Stimulated activated CD4-positive, alpha-beta T cell treated with anti-CD3 and anti-CD28 coated beads, Interleukin-1b, Interleukin-23, amount 100 ng/mL, for 4 hours (primary cell): ENCODE results near the gene ANKRD31.

Experiments used
- DNase-seq, 2 donors: peaks; one replicate each; pipeline ENCODE4 v3.0.0-alpha.2; 2020; ENCODE audit warnings: low read depth in 2 of 2

The ANKRD31 gene

DNA sequence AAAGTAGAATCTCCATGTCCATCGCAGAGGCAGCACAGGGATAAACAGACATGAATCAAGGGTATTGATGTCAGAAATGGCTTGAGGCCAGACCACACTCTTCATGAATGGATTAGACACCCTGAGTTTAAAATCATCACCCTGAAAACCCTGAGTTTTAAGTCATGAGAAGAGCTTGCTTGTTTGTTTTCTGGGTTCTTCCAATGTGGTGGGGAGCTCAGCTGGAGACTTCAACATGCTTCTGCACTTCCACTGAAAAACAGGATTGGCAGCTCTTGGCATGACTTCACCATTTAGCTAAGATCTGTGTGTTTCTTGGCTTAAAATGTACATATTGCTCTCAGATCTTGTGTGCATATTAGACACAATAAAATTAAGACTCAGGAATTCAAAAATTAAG is 194.2 kb downstream of the ANKRD31 start:
- no peak for DNase-seq

DNA sequence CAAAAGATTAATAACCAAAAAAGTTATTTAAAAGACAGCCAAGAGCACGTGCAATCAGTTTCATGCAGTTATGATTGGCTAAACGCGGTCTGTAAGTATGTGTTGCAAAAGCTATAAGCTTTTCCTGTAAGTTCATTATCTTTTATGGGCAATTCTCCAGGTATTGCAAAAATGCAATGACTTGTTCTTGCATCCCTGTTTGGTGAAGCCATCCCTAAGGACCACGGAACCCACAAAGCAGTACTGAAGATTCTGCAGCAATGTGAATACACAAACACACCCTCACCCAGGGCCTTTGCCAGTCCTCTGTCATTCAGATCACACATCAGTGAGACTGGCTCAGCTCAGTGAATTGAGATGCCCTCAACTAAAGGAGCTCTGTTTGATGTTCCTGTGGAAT is 195.7 kb downstream of the ANKRD31 start:
- DNase-seq = no peak

DNA sequence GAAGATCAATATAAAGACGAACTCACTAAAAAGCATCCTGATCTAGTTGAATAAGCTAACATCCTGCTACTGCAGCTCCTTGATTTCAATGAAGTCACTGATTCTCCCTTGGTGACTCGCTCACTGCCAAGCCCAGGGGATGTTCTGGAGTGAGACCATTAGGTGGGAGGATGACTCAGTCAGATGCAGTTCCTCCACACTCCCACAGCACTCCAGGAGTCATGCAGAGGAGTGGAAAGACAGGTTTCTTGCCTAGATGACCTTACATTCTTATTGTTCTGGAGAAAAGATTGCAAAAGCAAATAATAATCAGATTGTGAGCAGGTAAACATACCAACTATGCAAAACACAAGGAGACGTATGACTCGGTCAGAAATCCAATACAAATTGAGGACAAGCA is 199.6 kb downstream of the ANKRD31 start:
- DNase-seq = no peak

DNA sequence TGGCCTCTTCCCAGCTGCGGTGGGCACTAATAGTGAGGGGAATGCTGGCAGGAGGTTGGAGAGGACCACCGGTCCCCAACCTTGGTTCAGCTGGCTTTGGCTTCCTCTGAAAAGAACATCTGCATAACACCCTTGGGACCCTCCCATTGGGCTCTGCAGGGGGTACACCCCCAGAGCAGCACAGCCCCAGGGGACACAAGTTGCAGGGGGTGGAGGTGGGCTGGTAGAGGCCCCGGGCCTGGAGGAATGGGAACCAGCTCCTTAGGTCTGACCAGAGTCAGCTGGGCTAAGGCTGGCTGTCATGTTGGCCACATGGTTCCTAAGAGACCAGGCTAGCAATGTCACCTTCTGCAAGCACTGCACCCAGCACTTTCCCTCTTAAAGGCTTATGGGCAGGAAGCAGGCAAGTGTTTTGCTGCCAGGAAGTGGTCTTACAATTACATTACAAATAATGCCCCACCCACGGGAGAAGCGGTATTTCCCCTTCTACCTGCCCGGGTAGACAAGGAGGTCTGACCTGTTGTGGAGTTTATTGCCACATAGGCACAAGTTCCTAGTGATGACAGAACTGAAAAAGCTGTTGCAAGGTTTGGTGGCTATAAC is 202.4 kb downstream of the ANKRD31 start:
- DNase-seq = no peak

DNA sequence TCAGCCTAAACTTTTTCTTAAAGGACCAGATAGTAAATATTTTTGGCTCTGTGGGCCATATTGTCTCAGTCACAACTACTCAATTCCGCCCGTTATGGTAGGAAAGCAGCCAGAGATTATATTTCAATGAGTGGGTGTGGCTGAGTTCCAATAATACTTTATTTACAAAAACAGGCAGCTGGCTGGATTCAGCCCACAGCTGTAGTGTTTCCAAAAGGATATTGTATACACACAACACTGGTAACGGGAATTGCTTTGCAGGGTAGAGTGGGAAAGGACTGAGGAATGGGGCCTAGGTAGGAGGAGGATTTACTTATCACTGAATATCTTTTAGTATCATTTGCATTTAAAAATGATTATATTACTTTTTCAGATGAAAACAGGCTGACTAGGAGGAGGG is 205.3 kb downstream of the ANKRD31 start:
- no peak for DNase-seq

DNA sequence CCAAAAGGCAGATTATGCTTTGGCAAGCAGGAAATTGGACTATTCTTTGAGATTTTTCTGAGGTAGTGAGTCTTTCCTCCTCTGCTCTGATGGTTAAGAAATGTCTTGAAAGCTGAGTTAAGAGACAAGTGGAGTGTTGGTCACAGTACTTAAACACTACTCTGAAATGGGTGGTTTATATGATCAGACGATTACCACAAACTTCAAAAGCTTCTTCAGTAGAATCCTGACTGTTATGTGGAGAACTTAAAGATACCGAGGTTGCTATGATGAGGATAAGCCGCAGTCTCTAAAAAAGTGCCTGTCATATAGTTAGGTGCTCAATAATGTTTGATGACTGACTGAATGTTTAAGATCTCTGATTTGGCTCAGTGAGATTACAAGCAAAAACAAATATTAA is 208.6 kb downstream of the ANKRD31 start:
- DNase-seq = no peak

DNA sequence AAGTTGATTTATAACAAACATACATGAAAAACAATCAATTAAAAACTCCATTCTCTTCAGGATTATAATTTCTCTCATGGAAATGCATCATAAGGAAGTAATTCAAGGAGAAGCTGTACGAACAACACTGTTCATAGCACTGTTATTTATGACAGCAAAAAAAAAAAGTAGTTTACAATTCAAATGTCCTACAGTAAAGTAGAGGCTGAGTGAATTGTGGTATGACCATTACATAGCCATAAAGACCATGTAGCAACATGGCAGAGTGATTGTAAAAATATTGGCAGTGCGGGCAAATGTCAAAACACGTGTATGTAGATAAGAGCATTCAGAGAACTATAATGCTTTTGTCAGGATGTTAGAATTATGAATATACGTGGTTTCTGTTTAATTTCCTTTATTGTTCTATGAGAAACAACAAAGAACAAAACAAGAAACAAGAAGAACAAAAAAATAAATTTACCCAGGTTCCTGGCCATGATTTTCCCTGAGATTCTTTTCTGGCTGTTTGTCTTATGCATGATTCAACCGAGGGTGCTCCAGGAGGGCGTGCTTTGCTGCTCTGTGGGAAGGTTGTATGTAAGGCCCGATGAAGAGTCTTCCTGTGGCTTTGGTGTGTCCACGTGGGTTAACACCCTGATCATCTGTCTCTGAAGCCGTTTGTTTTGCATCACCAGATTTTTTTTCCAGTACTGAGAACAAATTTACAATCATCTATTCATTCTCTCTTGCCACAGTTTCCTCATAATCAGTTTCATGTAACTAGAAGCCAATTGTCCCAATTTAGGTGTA is 213.1 kb downstream of the ANKRD31 start:
- DNase-seq = no peak

DNA sequence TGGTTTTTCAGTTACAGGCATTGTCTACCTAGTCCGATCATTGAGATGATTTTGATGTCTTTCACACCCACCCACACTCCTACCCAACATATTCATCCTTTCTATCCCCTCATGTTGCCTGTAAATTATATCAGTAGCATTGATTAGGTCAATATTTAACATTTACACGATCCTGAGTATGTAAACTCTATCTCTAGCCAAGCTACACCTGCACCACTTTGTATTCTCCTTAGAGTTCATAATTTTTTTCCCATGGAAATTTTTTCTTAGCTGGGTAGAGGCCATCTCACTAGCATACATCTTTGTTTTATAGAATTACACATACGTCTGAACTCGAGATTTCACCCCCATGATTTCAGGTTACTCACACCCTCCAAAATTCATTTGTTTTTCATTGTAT is 214.9 kb downstream of the ANKRD31 start:
- no peak for DNase-seq

DNA sequence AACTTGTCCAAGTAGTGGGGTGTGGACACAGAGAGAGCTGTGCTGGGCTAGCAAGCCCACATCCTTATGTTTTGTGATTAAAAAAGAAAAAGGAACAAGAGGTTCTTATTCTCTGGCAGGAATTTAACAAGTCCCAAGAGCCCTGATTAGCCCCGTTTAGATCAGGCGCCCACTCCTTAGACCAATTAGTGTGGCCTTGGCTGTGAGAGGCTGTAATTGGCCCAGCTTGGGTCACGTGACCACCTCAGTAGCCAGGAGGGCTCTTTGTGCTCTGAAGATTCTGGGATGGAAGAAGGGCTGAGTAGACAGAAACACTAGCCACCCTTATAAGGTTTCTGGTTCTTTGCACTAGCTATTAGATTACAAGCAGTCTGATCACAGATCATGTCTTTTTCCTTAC is 215.5 kb downstream of the ANKRD31 start:
- DNase-seq = no peak

DNA sequence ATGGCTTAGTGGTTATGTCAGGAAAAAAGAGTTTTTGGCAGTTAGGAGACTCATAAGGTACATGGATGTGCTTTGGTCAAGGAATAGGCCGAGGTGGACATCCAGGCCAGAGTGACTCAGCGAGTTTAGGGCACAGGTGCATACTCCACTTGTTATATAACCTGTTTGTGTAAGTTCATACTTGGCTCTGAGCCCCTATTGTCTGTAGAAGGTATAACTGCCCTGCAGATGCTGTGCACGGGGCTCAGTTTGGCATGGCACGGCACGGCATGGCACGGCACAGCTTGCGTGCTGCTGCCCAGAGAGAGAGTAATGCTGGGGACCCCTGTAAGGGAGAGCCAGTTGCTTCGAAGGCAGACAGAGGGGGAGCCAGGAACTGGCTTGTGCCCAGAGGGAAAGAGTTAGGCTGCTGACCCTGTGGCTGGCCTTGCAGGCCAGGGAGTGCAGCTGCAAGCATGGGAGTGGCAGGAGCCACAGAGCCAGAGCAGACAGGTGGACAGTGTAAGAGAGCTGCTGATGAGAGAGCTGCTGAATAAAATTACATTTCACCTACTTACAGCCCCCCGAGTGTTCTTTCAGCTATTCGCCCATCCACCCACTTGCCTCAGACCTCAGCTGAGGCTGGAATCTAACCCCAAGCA is 216.5 kb downstream of the ANKRD31 start:
- DNase-seq = no peak

DNA sequence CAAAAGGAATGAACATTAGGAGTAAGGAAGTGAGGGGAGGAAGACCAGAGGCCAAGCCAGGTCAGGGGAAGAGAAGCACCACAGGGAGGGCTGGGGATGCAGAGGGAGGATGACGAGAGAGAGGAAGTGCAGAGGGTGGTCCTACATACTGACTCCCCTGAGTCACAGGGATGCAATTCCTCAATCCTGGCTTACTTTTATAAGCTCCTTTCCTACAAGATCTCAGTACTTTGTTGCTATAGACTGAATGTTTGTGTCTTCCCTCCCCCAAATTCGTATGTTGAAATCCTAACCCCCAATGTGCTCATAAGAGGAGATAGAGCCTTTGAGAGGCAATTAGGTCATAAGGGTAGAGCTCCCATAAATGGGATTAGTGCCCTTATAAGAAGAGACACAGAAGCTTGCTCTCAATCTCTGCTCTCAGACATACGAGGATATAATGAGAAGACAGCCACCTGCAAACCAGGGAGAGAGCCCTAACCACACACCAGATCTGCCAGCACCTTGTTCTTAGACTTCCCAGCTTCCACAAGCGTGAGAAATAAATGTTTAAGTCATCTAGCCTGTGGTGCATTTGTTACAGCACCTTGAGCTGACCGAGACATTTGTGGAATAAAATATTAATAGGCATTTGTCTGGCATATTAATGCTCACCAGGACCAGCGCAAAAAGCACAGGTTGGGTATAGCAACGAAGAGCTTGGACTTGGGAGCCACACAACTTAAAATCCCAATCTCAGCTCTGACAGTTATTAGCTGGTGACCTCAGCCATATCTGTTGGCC is 217.7 kb downstream of the ANKRD31 start:
- no peak for DNase-seq
